ENCODE results near the gene HDAC11. TPM values are rescaled to one million over a fixed set of nuclear protein-coding genes. Genes with fewer than 3 reads are reported as not detected.
"Not testable (repeated sequence)": the region's sequence is repeated elsewhere in the genome, so short reads cannot be mapped to it uniquely, and the experiment has no call there.

The HDAC11 gene, protein sequence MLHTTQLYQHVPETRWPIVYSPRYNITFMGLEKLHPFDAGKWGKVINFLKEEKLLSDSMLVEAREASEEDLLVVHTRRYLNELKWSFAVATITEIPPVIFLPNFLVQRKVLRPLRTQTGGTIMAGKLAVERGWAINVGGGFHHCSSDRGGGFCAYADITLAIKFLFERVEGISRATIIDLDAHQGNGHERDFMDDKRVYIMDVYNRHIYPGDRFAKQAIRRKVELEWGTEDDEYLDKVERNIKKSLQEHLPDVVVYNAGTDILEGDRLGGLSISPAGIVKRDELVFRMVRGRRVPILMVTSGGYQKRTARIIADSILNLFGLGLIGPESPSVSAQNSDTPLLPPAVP
- total RNA-seq (10 to 100 TPM in 2 of 7 donors, 1 to 10 TPM in 5; 4.2 to 11.2 (median 6.3) TPM), polyA plus RNA-seq (1 to 10 TPM; 2.5 to 6.5 (median 3.3) TPM)
- long read RNA-seq, donor 1, partial matches to known transcripts: 0 of 2 reads
- long read RNA-seq, donor 1, other reads (novel, unspliced or antisense): 0 of 2 reads
- long read RNA-seq, donor 2, partial matches to known transcripts: 0 of 1 reads
- long read RNA-seq, donor 2, other reads (novel, unspliced or antisense): 0 of 1 reads

DNA sequence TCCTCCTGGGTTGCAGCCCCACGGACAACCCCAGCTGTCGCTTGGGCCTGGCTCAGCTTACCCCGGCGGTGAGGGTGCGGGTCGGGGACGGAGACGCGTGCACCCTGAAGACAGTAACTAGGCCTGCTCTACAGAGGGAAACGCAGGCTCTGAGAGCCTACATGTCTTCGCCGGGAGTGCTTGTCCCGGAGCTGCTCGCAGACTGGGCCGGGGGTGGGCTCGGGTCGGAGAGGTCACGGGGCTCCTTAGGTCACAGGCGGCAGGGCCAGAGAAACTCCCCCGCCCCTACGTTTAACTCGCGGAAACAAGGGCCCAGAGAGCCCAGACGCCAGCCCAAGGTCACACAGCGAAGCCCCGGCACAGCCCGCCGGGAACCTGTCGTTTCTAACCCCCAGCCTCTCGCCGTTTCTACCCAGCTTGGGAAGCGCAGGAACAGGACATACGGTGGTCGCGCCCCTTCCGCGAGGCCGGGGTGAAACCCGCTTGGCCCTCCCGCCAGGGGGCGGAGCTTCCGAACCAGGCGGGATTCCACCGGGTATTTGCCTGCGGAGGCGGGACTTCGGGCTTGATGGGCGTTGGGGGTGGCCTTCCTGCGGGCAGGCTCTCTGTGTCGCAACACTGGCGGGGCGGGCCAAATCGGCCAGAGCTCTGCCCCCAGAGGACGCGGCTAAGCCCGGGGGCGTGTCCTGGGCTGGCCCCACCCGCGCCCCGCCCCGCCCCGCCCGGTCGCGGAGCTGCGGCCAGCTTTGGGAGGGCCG lies at the start of gene HDAC11:
TSS of gene HDAC11 (plus strand) at position 725 of the 758 bp plus-strand sequence. CDS start 42 bp downstream, outside the sequence.
- H3K9me3 ChIP-seq: no peaks in the 10 kb centered on the region
- H3K27ac ChIP-seq: peak within 1 kb of the TSS; percentile 87 to 93 (median 90)
- peaks cover 6 to 30% (median 20%) of the 10 kb centered on the region in 6 donors for H3K4me1 ChIP-seq
- intact Hi-C loops (cut with DNase I; ENCODE audit: low total_unique reads): no loop called here
- DNase-seq: peak; percentile 100
- H3K27me3 ChIP-seq (replicated peaks in 1 of 7): peaks cover 0 to 2% (median 0%) of the 10 kb centered on the region in 7 donors
- H3K4me3 ChIP-seq: peak within 1 kb of the TSS; percentile 68 to 91 (median 72)
- H3K36me3 ChIP-seq: no peaks in the 10 kb centered on the region
- 0 to 1% (median 1%) methylated on average over 25 to 67 of the region's 67 CpGs for WGBS, 5 donors
- no peak for TF ChIP-seq POLR2A (IDR thresholded peaks at IDR 0.05)
- TF ChIP-seq CTCF (IDR thresholded peaks at IDR 0.05 in 8 of 11, conservative IDR thresholded peaks at IDR 0.05 in 3 of 11): peak in 10 of 11 experiments; percentile 24 to 72 (median 62)
- TF ChIP-seq POLR2AphosphoS5 (IDR thresholded peaks at IDR 0.05): peak; percentile 91 to 94 (median 92)

DNA sequence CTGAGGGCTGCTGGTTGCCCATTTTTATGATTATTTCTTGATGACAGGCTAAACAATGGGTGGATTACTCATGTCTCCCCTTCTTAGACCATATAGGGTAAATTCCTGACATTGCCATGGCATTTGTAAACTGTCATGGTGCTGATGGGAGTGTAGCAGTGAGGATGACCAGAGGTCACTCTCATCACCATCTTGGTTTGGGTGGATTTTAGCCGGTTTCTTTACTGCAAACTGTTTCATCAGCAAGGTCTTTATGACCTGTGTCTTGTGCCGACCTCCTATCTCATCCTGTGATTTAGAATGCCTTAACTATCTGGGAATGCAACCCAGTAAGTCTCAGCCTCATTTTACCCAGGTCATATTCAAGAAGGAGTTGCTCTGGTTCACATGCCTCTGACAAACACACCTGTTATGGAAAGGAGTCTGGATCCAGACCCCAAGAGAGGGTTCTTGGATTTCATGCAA lies 49.7 kb upstream of the HDAC11 start:
- H3K9me3 ChIP-seq; H3K36me3 ChIP-seq; H3K4me3 ChIP-seq; DNase-seq; H3K27me3 ChIP-seq (replicated peaks in 1 of 7); intact Hi-C loops (cut with DNase I; ENCODE audit: low total_unique reads); H3K27ac ChIP-seq: not testable (repeated sequence)
- 77 to 97% (median 85%) methylated on average over 2 of the region's 2 CpGs for WGBS, 5 donors
- H3K4me1 ChIP-seq: peaks cover 0 to 14% (median 7%) of the 10 kb centered on the region in 6 donors

DNA sequence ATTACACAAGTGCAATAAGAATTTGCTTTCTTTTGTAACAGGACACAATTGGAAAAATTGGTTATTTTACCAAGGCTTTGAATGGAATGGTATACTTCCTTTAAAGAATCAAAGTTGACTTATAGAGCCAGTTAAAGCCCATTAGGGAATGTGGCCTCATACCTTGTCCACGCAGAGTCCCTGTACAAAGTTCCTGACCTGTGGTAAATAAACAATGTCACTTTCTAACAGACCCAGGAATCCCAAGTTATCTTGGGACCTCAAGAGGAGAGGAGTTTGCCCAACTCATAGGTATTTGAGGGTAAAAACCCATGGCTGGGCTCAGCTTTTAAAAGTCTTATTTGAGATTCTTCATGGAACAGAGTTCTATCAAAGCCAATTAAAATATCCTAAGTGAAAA lies 48.0 kb upstream of the HDAC11 start:
- Histone ChIP-seq H3K36me3 (no peaks in the 10 kb centered on the region), H3K27me3 (replicated peaks in 1 of 7) (peaks cover 0 to 4% (median 0%) of the 10 kb centered on the region in 7 donors), H3K9me3 (peaks cover 0 to 5% (median 0%) of the 10 kb centered on the region in 8 donors), H3K27ac (no peak overlapping the region), H3K4me1 (peaks cover 0 to 14% (median 7%) of the 10 kb centered on the region in 6 donors), H3K4me3 (no peak overlapping the region)
- DNase-seq: no peak
- TF ChIP-seq CTCF (IDR thresholded peaks at IDR 0.05 in 8 of 11, conservative IDR thresholded peaks at IDR 0.05 in 3 of 11) (no peak), POLR2AphosphoS5 (IDR thresholded peaks at IDR 0.05) (no peak), POLR2A (IDR thresholded peaks at IDR 0.05) (no peak)
- intact Hi-C loops (cut with DNase I; ENCODE audit: low total_unique reads): no loop called here
- 70 to 97% (median 92%) methylated on average over 1 of the region's 1 CpG for WGBS, 5 donors

- Histone ChIP-seq H3K4me1 (no peaks in the 10 kb centered on the region), H3K27me3 (replicated peaks in 1 of 7) (peaks cover 0 to 4% (median 0%) of the 10 kb centered on the region in 7 donors), H3K4me3 (no peak overlapping the region), H3K9me3 (peaks cover 0 to 5% (median 0%) of the 10 kb centered on the region in 8 donors), H3K27ac (no peak overlapping the region), H3K36me3 (no peaks in the 10 kb centered on the region)
- 89 to 93% (median 91%) methylated on average over 5 of the region's 5 CpGs for WGBS, 5 donors
- TF ChIP-seq CTCF (IDR thresholded peaks at IDR 0.05 in 8 of 11, conservative IDR thresholded peaks at IDR 0.05 in 3 of 11): no peak
- TF ChIP-seq POLR2AphosphoS5 (IDR thresholded peaks at IDR 0.05): no peak
- TF ChIP-seq POLR2A (IDR thresholded peaks at IDR 0.05): no peak
- DNase-seq: no peak
- intact Hi-C loops (cut with DNase I; ENCODE audit: low total_unique reads): no loop called here
Measured at GRCh38 chr3:13433912-13434311, 46.2 kb upstream of the HDAC11 start.

DNA sequence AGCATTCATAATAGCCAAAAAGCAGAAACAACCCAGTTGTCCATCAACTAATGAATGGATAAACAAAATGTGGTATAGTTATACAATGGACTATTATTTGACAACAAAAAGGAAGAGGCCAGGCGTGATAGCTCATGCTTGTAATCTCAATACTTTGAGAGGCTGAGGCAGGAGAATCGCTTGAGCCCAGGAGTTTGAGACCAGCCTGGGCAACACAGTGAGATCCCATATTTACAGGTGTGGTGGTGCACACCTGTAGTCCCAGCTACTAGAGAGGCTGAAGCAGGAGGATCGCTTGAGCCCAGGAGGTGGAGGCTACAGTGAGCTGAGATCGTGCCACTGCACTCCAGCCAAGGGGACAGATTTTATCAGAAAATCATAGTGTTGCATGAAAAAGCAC lies 43.9 kb upstream of the HDAC11 start:
- H3K27ac ChIP-seq; intact Hi-C loops (cut with DNase I; ENCODE audit: low total_unique reads); H3K27me3 ChIP-seq (replicated peaks in 1 of 7); DNase-seq; H3K4me3 ChIP-seq; H3K9me3 ChIP-seq; H3K4me1 ChIP-seq; H3K36me3 ChIP-seq: not testable (repeated sequence)
- WGBS, 5 donors: 89 to 96% (median 92%) methylated on average over 4 of the region's 4 CpGs
